GM12878 (cell line): ENCODE results near the gene CAT.

Experiments used
- BHLHE40 ChIP-seq, 2 experiments: fragments of 450-650 bp in 1 of 2; IDR thresholded peaks; 2 replicates each; pipeline ENCODE4 v1.6.1; 2011 to 2017; ENCODE audit warnings: low read depth in 2 of 2, borderline replicate concordance in 1 of 2, improper control_type of control experiment in 1 of 2, low read length in 1 of 2, mild to moderate bottlenecking in 1 of 2
- CHD2 ChIP-seq: IDR thresholded peaks from 2 replicates; pipeline ENCODE4 v1.6.1; 2011; ENCODE audit warnings: low read depth, low read length, improper control_type of control experiment, borderline replicate concordance
- EP300 ChIP-seq, 2 experiments: fragments of 150-350 bp in 1 of 2; IDR thresholded peaks; 2 replicates each; pipeline ENCODE4 v1.6.1; 2011 to 2012; ENCODE audit warnings: low read depth in 2 of 2, low read length in 2 of 2, borderline replicate concordance in 1 of 2, improper control_type of control experiment in 1 of 2, inconsistent platforms in 1 of 2; ENCODE audit not compliant: control insufficient read depth in 1 of 2
- EZH2 ChIP-seq: IDR thresholded peaks from 2 replicates; pipeline ENCODE4 v1.6.1; 2012; ENCODE audit warnings: low read depth, mild to moderate bottlenecking, control low read depth, inconsistent platforms, low read length, borderline replicate concordance; ENCODE audit not compliant: control insufficient read depth
- IKZF1 ChIP-seq: fragments of 450-650 bp; conservative IDR thresholded peaks from 2 replicates; pipeline ENCODE4 v1.6.1; 2017; ENCODE audit warnings: antibody characterized with exemption, mild to moderate bottlenecking
- NRF1 ChIP-seq: conservative IDR thresholded peaks from 2 replicates; pipeline ENCODE4 v1.6.1; 2011; ENCODE audit warnings: mild to moderate bottlenecking, low read depth, low read length, improper control_type of control experiment
- POLR2A ChIP-seq: IDR thresholded peaks from 2 replicates; pipeline ENCODE4 v1.6.1; 2011; ENCODE audit warnings: low read depth, mild to moderate bottlenecking, low read length
- POLR2AphosphoS2 ChIP-seq: IDR thresholded peaks from 2 replicates; pipeline ENCODE4 v1.6.1; 2011; ENCODE audit warnings: low read depth, mild to moderate bottlenecking, low read length, improper control_type of control experiment, moderate library complexity
- RBBP5 ChIP-seq: fragments of 200-600 bp; sonication (generic); conservative IDR thresholded peaks from 2 replicates; pipeline ENCODE4 v1.6.1; 2016
- REST ChIP-seq: IDR thresholded peaks from 2 replicates; pipeline ENCODE4 v1.6.1; 2012; ENCODE audit warnings: mild to moderate bottlenecking, low read depth, low read length
- STAT3 ChIP-seq: IDR thresholded peaks from 2 replicates; pipeline ENCODE4 v1.6.1; 2011; ENCODE audit warnings: low read depth, low read length, improper control_type of control experiment
- YY1 ChIP-seq: IDR thresholded peaks from 2 replicates; pipeline ENCODE4 v1.6.1; 2011; ENCODE audit warnings: low read depth, mild to moderate bottlenecking, low read length
- TF ChIP-seq, protein P1 (sequence below), 3 experiments: IDR thresholded peaks in 2 of 3; conservative IDR thresholded peaks in 1 of 3; 2 replicates each; pipeline ENCODE4 v1.5.1; 2011; ENCODE audit warnings: low read depth in 3 of 3, low read length in 3 of 3, mild to moderate bottlenecking in 3 of 3, control low read depth in 2 of 3, moderate library complexity in 2 of 3, inconsistent platforms in 1 of 3, mixed read lengths in 1 of 3; ENCODE audit not compliant: control insufficient read depth in 2 of 3, insufficient read depth in 1 of 3; ENCODE audit errors: extremely low read depth in 1 of 3
- TF ChIP-seq, protein P2 (sequence below): fragments of 450-650 bp; IDR thresholded peaks from 2 replicates; pipeline ENCODE4 v1.6.1; 2018; ENCODE audit warnings: mild to moderate bottlenecking, low read depth, moderate library complexity; ENCODE audit not compliant: partially characterized antibody

GRCh38 chr11:34461215-34461614, 22.5 kb downstream of the CAT start:
- TF ChIP-seq NRF1 (no peak), REST (no peak), IKZF1 (no peak), YY1 (no peak), CHD2 (no peak), BHLHE40 (IDR thresholded peaks at IDR 0.05; ENCODE audit: borderline replicate concordance in 1 of 2, low read depth in 2 of 2, low read length in 1 of 2) (no peak), POLR2A (no peak), POLR2AphosphoS2 (no peak), RBBP5 (no peak), EP300 (IDR thresholded peaks at IDR 0.05; ENCODE audit: borderline replicate concordance in 1 of 2, control insufficient read depth in 1 of 2, low read depth in 2 of 2, low read length in 2 of 2) (no peak), EZH2 (no peak), STAT3 (no peak)
- TF ChIP-seq, protein P1, sequence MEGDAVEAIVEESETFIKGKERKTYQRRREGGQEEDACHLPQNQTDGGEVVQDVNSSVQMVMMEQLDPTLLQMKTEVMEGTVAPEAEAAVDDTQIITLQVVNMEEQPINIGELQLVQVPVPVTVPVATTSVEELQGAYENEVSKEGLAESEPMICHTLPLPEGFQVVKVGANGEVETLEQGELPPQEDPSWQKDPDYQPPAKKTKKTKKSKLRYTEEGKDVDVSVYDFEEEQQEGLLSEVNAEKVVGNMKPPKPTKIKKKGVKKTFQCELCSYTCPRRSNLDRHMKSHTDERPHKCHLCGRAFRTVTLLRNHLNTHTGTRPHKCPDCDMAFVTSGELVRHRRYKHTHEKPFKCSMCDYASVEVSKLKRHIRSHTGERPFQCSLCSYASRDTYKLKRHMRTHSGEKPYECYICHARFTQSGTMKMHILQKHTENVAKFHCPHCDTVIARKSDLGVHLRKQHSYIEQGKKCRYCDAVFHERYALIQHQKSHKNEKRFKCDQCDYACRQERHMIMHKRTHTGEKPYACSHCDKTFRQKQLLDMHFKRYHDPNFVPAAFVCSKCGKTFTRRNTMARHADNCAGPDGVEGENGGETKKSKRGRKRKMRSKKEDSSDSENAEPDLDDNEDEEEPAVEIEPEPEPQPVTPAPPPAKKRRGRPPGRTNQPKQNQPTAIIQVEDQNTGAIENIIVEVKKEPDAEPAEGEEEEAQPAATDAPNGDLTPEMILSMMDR (IDR thresholded peaks at IDR 0.05 in 2 of 3, conservative IDR thresholded peaks at IDR 0.05 in 1 of 3; ENCODE audit: control insufficient read depth in 2 of 3, extremely low read depth in 1 of 3, insufficient read depth in 1 of 3, low read depth in 3 of 3, low read length in 3 of 3): no peak
- TF ChIP-seq, protein P2, sequence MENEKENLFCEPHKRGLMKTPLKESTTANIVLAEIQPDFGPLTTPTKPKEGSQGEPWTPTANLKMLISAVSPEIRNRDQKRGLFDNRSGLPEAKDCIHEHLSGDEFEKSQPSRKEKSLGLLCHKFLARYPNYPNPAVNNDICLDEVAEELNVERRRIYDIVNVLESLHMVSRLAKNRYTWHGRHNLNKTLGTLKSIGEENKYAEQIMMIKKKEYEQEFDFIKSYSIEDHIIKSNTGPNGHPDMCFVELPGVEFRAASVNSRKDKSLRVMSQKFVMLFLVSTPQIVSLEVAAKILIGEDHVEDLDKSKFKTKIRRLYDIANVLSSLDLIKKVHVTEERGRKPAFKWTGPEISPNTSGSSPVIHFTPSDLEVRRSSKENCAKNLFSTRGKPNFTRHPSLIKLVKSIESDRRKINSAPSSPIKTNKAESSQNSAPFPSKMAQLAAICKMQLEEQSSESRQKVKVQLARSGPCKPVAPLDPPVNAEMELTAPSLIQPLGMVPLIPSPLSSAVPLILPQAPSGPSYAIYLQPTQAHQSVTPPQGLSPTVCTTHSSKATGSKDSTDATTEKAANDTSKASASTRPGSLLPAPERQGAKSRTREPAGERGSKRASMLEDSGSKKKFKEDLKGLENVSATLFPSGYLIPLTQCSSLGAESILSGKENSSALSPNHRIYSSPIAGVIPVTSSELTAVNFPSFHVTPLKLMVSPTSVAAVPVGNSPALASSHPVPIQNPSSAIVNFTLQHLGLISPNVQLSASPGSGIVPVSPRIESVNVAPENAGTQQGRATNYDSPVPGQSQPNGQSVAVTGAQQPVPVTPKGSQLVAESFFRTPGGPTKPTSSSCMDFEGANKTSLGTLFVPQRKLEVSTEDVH: no peak
